IMR-90 (cell line): ENCODE measurements around the gene KRTAP10-3. TPM values are rescaled to one million over a fixed set of nuclear protein-coding genes. Genes with fewer than 3 reads are reported as not detected.

Experiments used
- ATAC-seq: fragments of 200-7000 bp; cut with Tn5 transposase; 2 replicates; pipeline ENCODE4 v1.9.1; 2020; ENCODE audit warnings: low read depth, mild to moderate bottlenecking, moderate library complexity
- BruUV-seq: library from RNA; stranded (reverse); fragments of 400-500 nt; replicated peaks from 2 replicates; lab custom pipeline; 2021; lab: Mats Ljungman, UMichigan
- CTCF ChIA-PET: fragments of 300-600 bp; formaldehyde crosslinking; extraction: SDS; loops from one replicate; lab custom pipeline; 2021; ENCODE audit warnings: antibody characterized with exemption; lab: Yijun Ruan, JAX
- POLR2A ChIA-PET: fragments of 300-600 bp; sonication (Branson Sonifier 250); formaldehyde crosslinking; loops from one replicate; lab custom pipeline; 2022; ENCODE audit warnings: antibody characterized with exemption; ENCODE audit not compliant: unreplicated experiment; lab: Charles Lee
- DNase-seq: peaks from one replicate; pipeline ENCODE4 v3.0.0; 2013
- H2AFZ ChIP-seq: replicated peaks from 2 replicates; pipeline ENCODE3; 2013; ENCODE audit warnings: low read length, mild to moderate bottlenecking; ENCODE audit not compliant: poor library complexity
- H2AK5ac ChIP-seq: 2 replicates; pipeline ENCODE4 v1.6.1; 2013; ENCODE audit warnings: low read depth, low read length, inconsistent platforms
- H2AK9ac ChIP-seq: replicated peaks from 2 replicates; pipeline ENCODE3; 2013; ENCODE audit warnings: mild to moderate bottlenecking, low read depth, low read length, moderate library complexity; ENCODE audit not compliant: poor library complexity
- H2BK120ac ChIP-seq: 2 replicates; pipeline ENCODE4 v1.6.1; 2013; ENCODE audit warnings: low read depth, low read length, inconsistent platforms
- H2BK15ac ChIP-seq: 3 replicates; pipeline ENCODE4 v1.6.1; 2013; ENCODE audit warnings: low read depth, low read length, inconsistent platforms
- H2BK20ac ChIP-seq: 2 replicates; pipeline ENCODE4 v1.6.1; 2013; ENCODE audit warnings: low read depth, mild to moderate bottlenecking, inconsistent platforms, low read length, moderate library complexity
- H2BK5ac ChIP-seq: 2 replicates; pipeline ENCODE4 v1.6.1; 2013; ENCODE audit warnings: mild to moderate bottlenecking, low read depth, low read length, inconsistent platforms; ENCODE audit not compliant: poor library complexity, severe bottlenecking
- H3K14ac ChIP-seq: replicated peaks from 2 replicates; pipeline ENCODE4 v1.6.1; 2013; ENCODE audit warnings: low read depth, low read length, inconsistent platforms
- H3K18ac ChIP-seq: 2 replicates; pipeline ENCODE4 v1.6.1; 2013; ENCODE audit warnings: low read depth, low read length, control low read depth
- H3K23ac ChIP-seq: 2 replicates; pipeline ENCODE4 v1.6.1; 2013; ENCODE audit warnings: low read depth, low read length, inconsistent platforms
- H3K27ac ChIP-seq: 2 replicates; pipeline ENCODE4 v1.5.1; 2013; ENCODE audit warnings: mild to moderate bottlenecking, control low read depth, low read length; ENCODE audit not compliant: insufficient read depth
- H3K27me3 ChIP-seq: 2 replicates; pipeline ENCODE4 v1.6.1; 2013; ENCODE audit warnings: low read length; ENCODE audit not compliant: control insufficient read depth, insufficient read depth
- H3K36me3 ChIP-seq: 2 replicates; pipeline ENCODE4 v1.6.1; 2013; ENCODE audit warnings: low read length, mixed read lengths; ENCODE audit not compliant: control insufficient read depth, insufficient read depth
- H3K4ac ChIP-seq: 2 replicates; pipeline ENCODE4 v1.6.1; 2013; ENCODE audit warnings: low read depth, low read length, inconsistent platforms
- H3K4me1 ChIP-seq: 2 replicates; pipeline ENCODE4 v1.6.1; 2013; ENCODE audit warnings: low read length, mixed read lengths; ENCODE audit not compliant: control insufficient read depth, insufficient read depth
- H3K4me2 ChIP-seq: 2 replicates; pipeline ENCODE4 v1.6.1; 2013; ENCODE audit warnings: low read depth, mild to moderate bottlenecking, control low read depth, low read length, moderate library complexity
- H3K4me3 ChIP-seq: 2 replicates; pipeline ENCODE4 v1.5.1; 2013; ENCODE audit warnings: low read depth, mild to moderate bottlenecking, control low read depth, low read length, moderate library complexity; ENCODE audit not compliant: insufficient read depth
- H3K56ac ChIP-seq: 2 replicates; pipeline ENCODE4 v1.6.1; 2013; ENCODE audit warnings: low read length, inconsistent platforms; ENCODE audit not compliant: insufficient read depth; ENCODE audit errors: extremely low read depth
- H3K79me1 ChIP-seq, 2 experiments: 2 replicates each; pipeline ENCODE4 v1.6.1; 2013; ENCODE audit warnings: low read length in 2 of 2, inconsistent platforms in 1 of 2, low read depth in 1 of 2
- H3K9ac ChIP-seq: 2 replicates; pipeline ENCODE4 v1.6.1; 2013; ENCODE audit warnings: low read depth, low read length, control low read depth
- H3K9me1 ChIP-seq: 2 replicates; pipeline ENCODE4 v1.6.1; 2013; ENCODE audit warnings: low read length, inconsistent platforms; ENCODE audit not compliant: insufficient read depth
- H3K9me3 ChIP-seq: 2 replicates; pipeline ENCODE4 v1.6.1; 2013; ENCODE audit warnings: low read length; ENCODE audit not compliant: control insufficient read depth, insufficient read depth
- H4K20me1 ChIP-seq: 2 replicates; pipeline ENCODE4 v1.6.1; 2013; ENCODE audit warnings: low read length, inconsistent platforms; ENCODE audit not compliant: insufficient read depth
- H4K5ac ChIP-seq: 2 replicates; pipeline ENCODE4 v1.6.1; 2013; ENCODE audit warnings: mild to moderate bottlenecking, low read depth, low read length, control low read depth
- H4K8ac ChIP-seq, 2 experiments: 2 replicates each; pipeline ENCODE4 v1.6.1; 2013; ENCODE audit warnings: low read depth in 2 of 2, low read length in 2 of 2, control low read depth in 1 of 2, inconsistent platforms in 1 of 2
- H4K91ac ChIP-seq: 2 replicates; pipeline ENCODE4 v1.6.1; 2013; ENCODE audit warnings: low read depth, low read length, inconsistent platforms; ENCODE audit not compliant: insufficient read depth
- CEBPB ChIP-seq: IDR thresholded peaks from 2 replicates; pipeline ENCODE4 v1.6.1; 2012; ENCODE audit warnings: low read depth, low read length, improper control_type of control experiment
- ELK1 ChIP-seq: fragments of 150-350 bp; IDR thresholded peaks from 2 replicates; pipeline ENCODE4 v1.6.1; 2016; ENCODE audit warnings: low read depth, mild to moderate bottlenecking, low read length, moderate library complexity, borderline replicate concordance
- FOS ChIP-seq: fragments of 150-350 bp; IDR thresholded peaks from 2 replicates; pipeline ENCODE4 v1.6.1; 2016; ENCODE audit warnings: low read depth, low read length
- MXI1 ChIP-seq: IDR thresholded peaks from 2 replicates; pipeline ENCODE4 v1.6.1; 2012; ENCODE audit warnings: low read depth, mild to moderate bottlenecking, low read length, moderate library complexity, borderline replicate concordance
- NFE2L2 ChIP-seq: fragments of 150-350 bp; IDR thresholded peaks from 2 replicates; pipeline ENCODE4 v1.6.1; 2016; ENCODE audit warnings: low read depth, mild to moderate bottlenecking, low read length
- POLR2A ChIP-seq: IDR thresholded peaks from 2 replicates; pipeline ENCODE4 v1.6.1; 2012; ENCODE audit warnings: mild to moderate bottlenecking, low read depth, low read length
- RCOR1 ChIP-seq: IDR thresholded peaks from 2 replicates; pipeline ENCODE4 v1.6.1; 2012; ENCODE audit warnings: mild to moderate bottlenecking, low read length, improper control_type of control experiment; ENCODE audit not compliant: insufficient replicate concordance
- RFX5 ChIP-seq: IDR thresholded peaks from 2 replicates; pipeline ENCODE4 v1.8.0; 2012; ENCODE audit warnings: low read depth, mild to moderate bottlenecking, low read length, moderate library complexity
- SMC3 ChIP-seq: fragments of 150-350 bp; IDR thresholded peaks from 2 replicates; pipeline ENCODE4 v1.6.1; 2016; ENCODE audit warnings: low read depth, mild to moderate bottlenecking, antibody characterized with exemption, low read length, moderate library complexity
- USF2 ChIP-seq: fragments of 150-350 bp; IDR thresholded peaks from 2 replicates; pipeline ENCODE4 v1.6.1; 2017; ENCODE audit warnings: mild to moderate bottlenecking, antibody characterized with exemption, low read length, low read depth
- WGBS, 2 experiments: methylation state at CpG; one replicate each; pipeline versions ENCODE4 v1.1.5 to v1.1.7; 2013; ENCODE audit warnings: missing lambda C conversion rate in 2 of 2; ENCODE audit not compliant: insufficient read length in 1 of 2; ENCODE audit errors: extremely low coverage in 2 of 2; 5-methylcytosine and 5-hydroxymethylcytosine counted together
- dilution Hi-C: fragments of 300-500 bp; cut with HindIII; formaldehyde crosslinking; loops from one replicate; pipeline ENCODE4 v1.14.3; 2018; ENCODE audit warnings: low sequenced_read_pairs; ENCODE audit not compliant: unreplicated experiment
- in situ Hi-C: fragments of 300-500 bp; cut with MboI; formaldehyde crosslinking; loops from 3 replicates; pipeline ENCODE4 v1.14.3; 2019; ENCODE audit warnings: low sequenced_read_pairs, inconsistent platforms, mixed read lengths
- intact Hi-C: fragments of 100-400 bp; cut with micrococcal nuclease; formaldehyde crosslinking; loops from 2 replicates; pipeline ENCODE4 v1.10.0; 2022
- polyA plus RNA-seq, 3 experiments: library from polyadenylated mRNA; depleted of rRNA; stranded (reverse); fragments of >200 nt; gene quantifications; 2 replicates each; pipeline ENCODE4 v1.2.3, GENCODE V29; 2012; ENCODE audit warnings: low replicate concordance in 1 of 3
- total RNA-seq: library from RNA; depleted of rRNA; stranded (reverse); fragments of >200 nt; gene quantifications from 2 replicates; pipeline ENCODE4 v1.2.3, GENCODE V29; 2012
- TF ChIP-seq, protein P1 (sequence below): conservative IDR thresholded peaks from 2 replicates; pipeline ENCODE4 v1.5.1; 2012; ENCODE audit warnings: mild to moderate bottlenecking, low read depth, low read length, improper control_type of control experiment

The KRTAP10-3 gene
- total and polyA plus RNA-seq, 2 of the 4 experiments (the other 2 are of a cell fraction) = not detected

DNA sequence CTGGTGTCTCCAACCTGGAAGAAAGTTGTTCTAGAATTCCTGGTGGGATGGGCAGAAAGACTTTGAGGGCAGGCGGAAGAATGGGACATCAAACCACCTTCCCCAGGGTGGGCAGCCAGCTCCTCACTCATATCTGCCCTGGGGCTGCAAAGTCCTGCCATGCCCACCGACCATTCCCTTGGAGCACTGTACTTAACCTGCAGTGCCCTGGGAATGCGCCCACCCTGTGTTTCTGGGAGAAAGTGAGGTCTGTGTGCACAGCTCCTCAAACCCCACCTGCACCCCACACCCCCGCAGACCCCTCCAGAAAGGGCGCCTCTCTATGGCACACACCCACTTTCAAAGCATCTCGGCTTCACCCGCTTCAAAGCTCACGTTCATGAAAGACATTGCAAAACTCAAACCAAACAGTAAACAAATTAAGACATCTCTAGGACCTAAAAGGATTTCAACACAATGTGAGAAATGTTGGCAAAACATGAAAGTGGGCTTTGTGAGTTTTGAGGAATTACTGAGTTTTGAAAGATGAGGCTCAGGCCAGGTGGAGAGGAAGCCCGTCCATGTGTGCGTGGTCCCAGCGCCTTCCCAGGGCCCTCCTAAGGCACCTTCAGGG is 43.7 kb downstream of the KRTAP10-3 start (continued):
- TF ChIP-seq RCOR1 (no peak), USF2 (no peak), RFX5 (no peak), SMC3 (no peak)

DNA sequence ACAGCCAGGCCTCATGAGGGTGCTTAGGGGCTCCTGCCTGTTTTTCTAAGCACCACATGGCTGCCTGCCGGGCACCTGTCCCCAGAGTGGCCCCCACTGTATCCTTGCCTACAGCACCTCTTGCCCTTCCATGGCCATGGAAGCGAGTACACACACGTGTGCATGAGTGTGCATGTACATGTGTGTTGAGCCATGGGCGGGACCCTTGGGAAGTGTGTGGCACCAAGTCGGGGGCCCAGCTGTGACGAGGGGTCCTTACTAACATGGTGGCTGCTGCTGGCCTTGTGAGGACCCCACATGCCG is 44.4 kb downstream of the KRTAP10-3 start:
- H2BK20ac ChIP-seq = no peak overlapping the region
- H3K27ac ChIP-seq = no peak overlapping the region
- no peak overlapping the region for H2AK9ac ChIP-seq
- dilution Hi-C loops (no loop called here), in situ Hi-C loops (loop anchor here (25.0 kb wide), 1 partner anchor 423 kb away; the partner anchor contains the start of gene SLX9), intact Hi-C loops (no loop called here)
- H3K4me1 ChIP-seq = no peaks in the 10 kb centered on the region
- H3K4ac ChIP-seq = no peak overlapping the region
- no peaks in the 10 kb centered on the region; the same call in 1 of the 2 replicates for H3K27me3 ChIP-seq
- ChIA-PET POLR2A (no interaction called here), CTCF (interaction anchor here (0.6 kb wide), 1 partner anchor 211 kb away, joined by 4 read pairs; no protein-coding TSS in a partner anchor)
- ATAC-seq (no peak), DNase-seq (no peak)
- no peak overlapping the region for H3K4me3 ChIP-seq
- no peaks in the 10 kb centered on the region for H3K36me3 ChIP-seq
- no peak overlapping the region for H2BK15ac ChIP-seq
- no peak overlapping the region for H3K4me2 ChIP-seq
- no TSS peak for BruUV-seq
- no peak overlapping the region for H3K56ac ChIP-seq
- H3K9me1 ChIP-seq = no peaks in the 10 kb centered on the region
- H3K18ac ChIP-seq = no peak overlapping the region
- H3K9me3 ChIP-seq = no peaks in the 10 kb centered on the region; the same call in 1 of the 2 replicates
- no peaks in the 10 kb centered on the region for H3K79me1 ChIP-seq
- H3K9ac ChIP-seq = no peak overlapping the region
- no peak overlapping the region for H4K8ac ChIP-seq
- no peaks in the 10 kb centered on the region for H4K20me1 ChIP-seq
- H3K23ac ChIP-seq = no peak overlapping the region
- H4K5ac ChIP-seq = no peak overlapping the region
- no peak overlapping the region for H4K91ac ChIP-seq
- no peak overlapping the region for H3K14ac ChIP-seq
- H2BK5ac ChIP-seq = no peak overlapping the region
- H2BK120ac ChIP-seq = no peak overlapping the region
- no peak overlapping the region for H2AK5ac ChIP-seq
- H2AFZ ChIP-seq = no peak overlapping the region
- WGBS, 2 experiments = 79% methylated on average over 3 of the region's 7 CpGs; no CpG with 5 or more reads in 1 of the 2 experiments
- TF ChIP-seq CEBPB (no peak), MXI1 (no peak), FOS (no peak), ELK1 (no peak), USF2 (no peak), RCOR1 (no peak), SMC3 (no peak), NFE2L2 (no peak), POLR2A (no peak), RFX5 (no peak)
- TF ChIP-seq, protein P1, sequence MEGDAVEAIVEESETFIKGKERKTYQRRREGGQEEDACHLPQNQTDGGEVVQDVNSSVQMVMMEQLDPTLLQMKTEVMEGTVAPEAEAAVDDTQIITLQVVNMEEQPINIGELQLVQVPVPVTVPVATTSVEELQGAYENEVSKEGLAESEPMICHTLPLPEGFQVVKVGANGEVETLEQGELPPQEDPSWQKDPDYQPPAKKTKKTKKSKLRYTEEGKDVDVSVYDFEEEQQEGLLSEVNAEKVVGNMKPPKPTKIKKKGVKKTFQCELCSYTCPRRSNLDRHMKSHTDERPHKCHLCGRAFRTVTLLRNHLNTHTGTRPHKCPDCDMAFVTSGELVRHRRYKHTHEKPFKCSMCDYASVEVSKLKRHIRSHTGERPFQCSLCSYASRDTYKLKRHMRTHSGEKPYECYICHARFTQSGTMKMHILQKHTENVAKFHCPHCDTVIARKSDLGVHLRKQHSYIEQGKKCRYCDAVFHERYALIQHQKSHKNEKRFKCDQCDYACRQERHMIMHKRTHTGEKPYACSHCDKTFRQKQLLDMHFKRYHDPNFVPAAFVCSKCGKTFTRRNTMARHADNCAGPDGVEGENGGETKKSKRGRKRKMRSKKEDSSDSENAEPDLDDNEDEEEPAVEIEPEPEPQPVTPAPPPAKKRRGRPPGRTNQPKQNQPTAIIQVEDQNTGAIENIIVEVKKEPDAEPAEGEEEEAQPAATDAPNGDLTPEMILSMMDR = no peak
